Right lobe of liver (tissue), 6 donors: ENCODE data around the gene MNT. TPM values are rescaled to one million over a fixed set of nuclear protein-coding genes. Genes with fewer than 3 reads are reported as not detected.

ENCODE experiments used
- ATAC-seq, 4 donors: fragments of 200-7000 bp; cut with Tn5 transposase; one replicate each; pipeline ENCODE4 v1.9.1; 2020; ENCODE audit warnings: mild to moderate bottlenecking in 4 of 4, moderate library complexity in 4 of 4
- DNase-seq, 3 donors: peaks; one replicate each; pipeline ENCODE4 v3.0.0-alpha.2; 2020
- H3K27ac ChIP-seq, 3 donors: fragments of 200-600 bp; one replicate each; pipeline ENCODE4 v1.8.0; 2022
- H3K27me3 ChIP-seq, 2 donors: fragments of 200-600 bp; one replicate each; pipeline ENCODE4 v1.8.0; 2022
- H3K36me3 ChIP-seq, 4 donors: fragments of 200-600 bp; sonication (generic) in 1 of 4; one replicate each; pipeline versions ENCODE4 v1.5.1 to v1.8.0; 2017 to 2022; ENCODE audit warnings: control low read depth in 1 of 4
- H3K4me1 ChIP-seq, 4 donors: fragments of 200-600 bp; sonication (generic) in 1 of 4; one replicate each; pipeline versions ENCODE4 v1.5.1 to v1.8.0; 2017 to 2022; ENCODE audit warnings: control low read depth in 1 of 4
- H3K4me3 ChIP-seq, 3 donors: fragments of 200-600 bp; one replicate each; pipeline ENCODE4 v1.8.0; 2022
- H3K9me3 ChIP-seq, 4 donors: fragments of 200-600 bp; sonication (generic) in 1 of 4; one replicate each; pipeline versions ENCODE4 v1.5.1 to v1.8.0; 2017 to 2022; ENCODE audit warnings: control low read depth in 1 of 4
- CTCF ChIP-seq, 4 donors: fragments of 200-600 bp in 3 of 4; fragments of 450-650 bp in 1 of 4; IDR thresholded peaks; one replicate each; pipeline versions ENCODE4 v1.5.1 to v1.8.0; 2016 to 2022; ENCODE audit warnings: antibody characterized with exemption in 4 of 4, mild to moderate bottlenecking in 2 of 4
- POLR2A ChIP-seq: fragments of 450-650 bp; IDR thresholded peaks from one replicate; pipeline ENCODE4 v1.6.1; 2017; ENCODE audit warnings: antibody characterized with exemption, mild to moderate bottlenecking
- WGBS: methylation state at CpG from one replicate; pipeline ENCODE4 v1.1.6; 2018; ENCODE audit warnings: low coverage, low lambda C conversion rate; ENCODE audit not compliant: insufficient coverage; ENCODE audit errors: missing lambda C conversion rate; 5-methylcytosine and 5-hydroxymethylcytosine counted together
- intact Hi-C, 2 donors: fragments of 100-400 bp; cut with DNase I; formaldehyde crosslinking; loops; one replicate each; pipeline versions ENCODE4 v1.11.2 to v1.14.1; 2022
- total RNA-seq, 6 experiments: library from RNA; depleted of rRNA in 2 of 6; stranded (reverse); fragments of >200 nt in 2 of 6; fragmentation: NEBNext Ultra II Directional in 3 of 6; extraction: Animal tissue kit (Norgen Biotek cat#: 25700) in 3 of 6; gene quantifications; one replicate each; pipeline versions ENCODE4 v1.1.0 to v1.2.4, GENCODE V29; 2016 to 2023
- donor health status: DM: no; HTN: yes; CAD: no.
- donor health status: DM: no; HTN: no; CAD: no.
- donor health status: DM: no; HTN: no; CAD: no.
- donor health status: DM: no; HTN: yes; CAD: no.
- donor health status: DM: no; HTN: yes; CAD: no.

Gene MNT
- total RNA-seq, 6 experiments from 2014 or later, result 3.3 to 12.6 (median 7.0) TPM

- intact Hi-C loops, result no loop called here
- Histone ChIP-seq H3K27ac (no peak overlapping the region), H3K36me3 (peaks cover 0 to 2% (median 0%) of the 10 kb centered on the region in 4 donors), H3K27me3 (no peaks in the 10 kb centered on the region), H3K4me1 (no peaks in the 10 kb centered on the region), H3K9me3 (no peaks in the 10 kb centered on the region), H3K4me3 (no peak overlapping the region)
- ATAC-seq (no peak), DNase-seq (no peak)
- 97% methylated on average over 11 of the region's 19 CpGs for WGBS
- TF ChIP-seq POLR2A, result no peak
- no peak for TF ChIP-seq CTCF (IDR thresholded peaks at IDR 0.05)
Observed at GRCh38 chr17:2362416-2362815, 38.4 kb downstream of the MNT start.

- whole genome bisulfite sequencing, result 93% methylated on average over 5 of the region's 20 CpGs
- Histone ChIP-seq H3K27ac (no peak overlapping the region), H3K27me3 (no peaks in the 10 kb centered on the region), H3K9me3 (no peaks in the 10 kb centered on the region), H3K4me1 (no peaks in the 10 kb centered on the region), H3K36me3 (peaks cover 0 to 2% (median 0%) of the 10 kb centered on the region in 4 donors), H3K4me3 (no peak overlapping the region)
- TF ChIP-seq POLR2A (no peak), CTCF (IDR thresholded peaks at IDR 0.05) (no peak)
- ATAC-seq (no peak), DNase-seq (no peak)
- intact Hi-C loops, result no loop called here
Observed at GRCh38 chr17:2362016-2362415, 38.8 kb downstream of the MNT start.

- DNase-seq (no peak), ATAC-seq (no peak)
- intact Hi-C loops, result no loop called here
- Histone ChIP-seq H3K27ac (no peak overlapping the region), H3K27me3 (no peaks in the 10 kb centered on the region), H3K4me3 (no peak overlapping the region), H3K9me3 (no peaks in the 10 kb centered on the region), H3K4me1 (no peaks in the 10 kb centered on the region), H3K36me3 (peaks cover 0 to 2% (median 0%) of the 10 kb centered on the region in 4 donors)
- TF ChIP-seq CTCF (IDR thresholded peaks at IDR 0.05), result no peak
- no peak for TF ChIP-seq POLR2A
- WGBS, result 71% methylated on average over 10 of the region's 21 CpGs
Observed at GRCh38 chr17:2361010-2361760, 39.7 kb downstream of the MNT start.

- Histone ChIP-seq H3K27ac (no peak overlapping the region), H3K4me1 (peaks cover 0 to 1% (median 0%) of the 10 kb centered on the region in 4 donors), H3K27me3 (no peaks in the 10 kb centered on the region), H3K4me3 (no peak overlapping the region), H3K36me3 (no peaks in the 10 kb centered on the region), H3K9me3 (no peaks in the 10 kb centered on the region)
- 95% methylated on average over 4 of the region's 10 CpGs for WGBS
- TF ChIP-seq CTCF (IDR thresholded peaks at IDR 0.05), result no peak
- no peak for TF ChIP-seq POLR2A
- ATAC-seq (no peak), DNase-seq (no peak)
- intact Hi-C loops, result no loop called here
Observed at GRCh38 chr17:2357931-2358434, 42.9 kb downstream of the MNT start.
